HG03159 (cell line): ENCODE data around the gene PTK6.
"Not testable (repeated sequence)": the region's sequence is repeated elsewhere in the genome, so short reads cannot be mapped to it uniquely, and the experiment has no call there.

Experiments used
- ATAC-seq: cut with Tn5 transposase; IDR thresholded peaks from one replicate; pipeline ENCODE4 v1.9.1; 2021; ENCODE audit warnings: mild to moderate bottlenecking, moderate library complexity; ENCODE audit not compliant: unreplicated experiment

The PTK6 gene

GRCh38 chr20:63536997-63537524 is at the start of gene PTK6:
Gene PTK6 (minus strand): TSS chr20:63537376. CDS start chr20:63537314, 62 bp downstream.
- no peak for ATAC-seq

GRCh38 chr20:63586797-63587196 is 49.6 kb upstream of the PTK6 start:
- no peak for ATAC-seq

GRCh38 chr20:63585616-63586565 is 48.7 kb upstream of the PTK6 start:
- ATAC-seq, result no peak

GRCh38 chr20:63582382-63583063 is 45.3 kb upstream of the PTK6 start:
- no peak for ATAC-seq

GRCh38 chr20:63580796-63581461 is 43.8 kb upstream of the PTK6 start:
- ATAC-seq, result no peak

- no peak for ATAC-seq
Observed at GRCh38 chr20:63579017-63579694, 42.0 kb upstream of the PTK6 start.

GRCh38 chr20:63578224-63579016 is 41.2 kb upstream of the PTK6 start:
- no peak for ATAC-seq

GRCh38 chr20:63577317-63577894 is 40.2 kb upstream of the PTK6 start:
- ATAC-seq, result no peak

- ATAC-seq, result no peak
Observed at GRCh38 chr20:63576311-63576710, 39.1 kb upstream of the PTK6 start.

GRCh38 chr20:63574829-63575743 is 37.9 kb upstream of the PTK6 start:
- no peak for ATAC-seq

- ATAC-seq, result no peak
Observed at GRCh38 chr20:63574156-63574828, 37.1 kb upstream of the PTK6 start, which contains the start of gene HELZ2. Gene HELZ2 (minus strand): TSS chr20:63574239. CDS start chr20:63572385, 1,854 bp downstream.

GRCh38 chr20:63573647-63574131 is 36.5 kb upstream of the PTK6 start:
- no peak for ATAC-seq

- ATAC-seq, result no peak
Observed at GRCh38 chr20:63572788-63573646, 35.8 kb upstream of the PTK6 start.

GRCh38 chr20:63572071-63572787 is 35.1 kb upstream of the PTK6 start:
- no peak for ATAC-seq

- ATAC-seq, result not testable (repeated sequence)
Observed at GRCh38 chr20:63571087-63571478, 33.9 kb upstream of the PTK6 start.
